Left hindlimb (tissue), 1 donor: ENCODE results near the gene CRNKL1.

Experiments used
- DNase-seq: peaks from one replicate; pipeline ENCODE4 v3.0.0-alpha.2; 2018

CRNKL1 gene

DNA sequence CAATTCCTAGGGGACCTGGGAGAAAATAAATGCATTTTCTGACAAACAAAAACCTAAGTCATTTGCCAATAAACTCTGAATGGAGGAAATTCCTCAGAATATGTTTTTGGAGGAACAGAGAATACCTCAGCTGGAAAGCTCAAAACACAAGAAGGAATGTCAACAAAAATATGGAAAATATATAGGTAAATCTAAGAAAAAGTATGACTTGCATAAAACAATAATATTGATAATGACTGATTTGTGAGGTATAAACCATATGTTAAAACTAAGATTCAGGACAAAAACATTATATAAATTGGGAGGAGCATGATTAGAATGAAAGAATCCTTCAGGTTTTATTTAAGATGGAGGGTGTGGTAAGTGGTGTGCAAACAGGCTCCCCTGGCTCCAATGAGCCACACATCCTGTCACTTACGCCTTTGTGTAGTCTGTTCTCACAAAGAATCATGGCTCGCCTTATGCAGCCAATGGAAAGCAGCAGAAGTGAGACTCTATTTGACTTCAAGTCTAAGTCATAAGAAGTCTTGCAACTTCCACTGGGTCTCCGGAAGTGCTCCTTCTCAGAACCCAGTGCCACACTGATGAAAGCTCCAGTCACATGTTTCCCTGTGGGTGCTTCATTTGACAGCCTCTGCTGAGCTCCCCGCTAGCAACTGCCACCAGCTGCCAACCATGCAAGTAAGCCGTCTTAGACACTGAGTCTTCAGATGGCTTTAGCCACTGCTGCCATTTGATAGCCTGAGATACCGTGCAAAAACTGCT lies 8.2 kb upstream of the CRNKL1 start:
- no peak for DNase-seq

GRCh38 chr20:20051767-20052073 lies 546 bp downstream of the CRNKL1 start:
- no peak for DNase-seq

DNA sequence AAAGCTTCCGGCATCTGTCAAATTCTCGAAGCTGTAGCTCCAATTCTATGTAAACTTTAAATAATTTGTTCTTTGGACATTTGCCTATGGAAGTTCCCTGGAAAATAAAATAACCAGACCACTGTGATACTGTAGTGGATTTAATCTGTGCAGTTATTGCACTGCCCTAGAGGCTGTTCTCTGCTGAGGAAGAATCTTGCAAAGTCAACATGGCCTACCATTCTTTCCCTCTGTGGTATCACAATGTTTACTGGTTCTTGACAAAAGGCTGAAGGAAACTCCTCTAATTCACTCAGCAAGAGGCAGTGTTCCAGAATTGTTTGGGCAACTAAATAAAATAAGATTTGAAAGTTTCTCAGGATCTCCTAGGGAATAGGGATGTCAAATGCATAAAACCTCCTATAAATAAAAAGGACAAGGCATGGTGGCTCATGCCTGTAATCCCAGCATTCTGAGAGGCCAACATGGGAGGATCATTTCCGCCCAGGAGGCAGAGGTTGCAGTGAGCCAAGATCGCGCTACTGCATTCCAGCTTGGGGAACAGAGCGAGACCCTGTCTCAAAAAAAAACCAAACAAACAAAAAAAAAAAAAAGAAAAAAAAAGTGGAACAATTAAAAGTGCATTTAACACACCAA lies 12.4 kb downstream of the CRNKL1 start:
- DNase-seq, result no peak

DNA sequence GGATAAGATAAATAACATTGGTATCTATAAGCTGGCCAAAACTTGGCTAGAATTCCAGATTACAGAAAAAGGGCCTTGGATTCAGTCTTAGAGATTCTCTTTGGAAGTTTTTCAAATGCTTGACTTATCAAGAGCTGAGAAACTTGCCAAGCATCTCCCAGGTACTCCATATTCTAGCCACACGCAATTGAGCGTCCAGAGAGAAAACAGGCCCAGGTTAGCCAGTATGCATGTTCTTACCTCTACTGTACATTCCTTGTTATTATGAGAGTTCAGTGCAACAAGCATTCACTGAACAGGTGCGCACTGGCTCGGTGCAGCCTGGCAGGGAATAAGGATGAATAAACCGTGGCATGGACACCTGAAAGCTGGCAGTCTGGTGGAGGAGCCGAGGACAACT lies 13.7 kb downstream of the CRNKL1 start:
- DNase-seq, result no peak

DNA sequence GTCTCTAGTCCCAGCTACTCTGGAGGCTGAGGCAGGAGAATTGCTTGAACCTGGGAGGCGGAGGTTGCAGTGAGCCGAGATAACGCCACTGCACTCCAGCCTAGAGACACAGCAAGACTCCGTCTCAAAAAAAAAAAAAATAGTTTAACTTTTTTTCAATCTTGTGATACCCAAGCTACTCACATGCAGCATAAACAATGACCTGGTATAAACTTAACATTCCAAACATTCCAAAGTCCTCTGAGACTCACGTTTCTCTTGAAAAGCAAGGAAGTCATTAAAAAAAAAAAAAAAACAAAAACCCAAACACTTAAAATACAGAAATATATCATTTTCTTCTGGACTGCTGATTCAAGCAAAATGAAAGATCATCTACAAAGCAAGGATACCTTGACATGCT lies 14.3 kb downstream of the CRNKL1 start:
- DNase-seq, result no peak

DNA sequence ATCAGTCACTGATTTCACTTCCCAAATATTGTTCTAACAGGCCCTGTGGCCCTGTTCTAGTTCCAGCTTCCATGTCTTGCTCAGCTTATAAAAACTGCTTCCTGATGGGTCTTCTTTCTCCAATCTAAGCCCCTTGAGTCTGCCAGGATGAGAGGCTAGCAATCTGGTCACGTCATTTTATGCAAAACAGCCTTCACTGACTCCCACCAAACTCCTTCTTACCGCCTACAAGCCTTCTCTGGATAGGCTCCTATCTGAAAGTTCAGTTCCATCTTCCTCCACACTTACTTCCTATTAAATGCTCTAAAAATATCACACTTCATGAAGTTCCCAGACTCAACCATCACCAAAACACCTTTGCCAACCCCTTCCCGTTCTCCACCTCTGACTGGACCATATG lies 15.5 kb downstream of the CRNKL1 start:
- no peak for DNase-seq

- DNase-seq, result no peak
Observed at GRCh38 chr20:20034486-20034885, 17.8 kb downstream of the CRNKL1 start.

- DNase-seq, result no peak
Observed at GRCh38 chr20:20031790-20032189, 20.5 kb downstream of the CRNKL1 start.

GRCh38 chr20:20027284-20027683 lies 25.0 kb downstream of the CRNKL1 start:
- DNase-seq, result no peak

DNA sequence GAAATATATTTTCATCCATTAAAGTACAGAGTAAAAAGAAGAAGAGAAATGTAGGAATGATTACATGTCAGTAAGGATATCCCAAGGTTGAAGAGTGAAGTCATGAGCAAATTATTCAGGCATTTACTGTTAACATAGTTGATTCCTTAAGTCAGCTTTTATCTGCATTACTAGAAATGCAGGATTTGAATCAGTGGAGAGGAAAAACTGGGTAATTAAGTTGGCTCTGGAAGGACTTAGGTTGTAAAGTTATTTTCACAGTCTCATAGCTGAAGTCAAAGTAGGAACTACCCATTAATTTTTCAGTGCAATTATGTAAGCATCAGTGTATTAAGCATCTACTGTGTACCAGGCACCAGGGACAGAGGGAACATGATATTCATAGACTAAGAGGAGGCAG lies 27.3 kb downstream of the CRNKL1 start:
- DNase-seq, result no peak

DNA sequence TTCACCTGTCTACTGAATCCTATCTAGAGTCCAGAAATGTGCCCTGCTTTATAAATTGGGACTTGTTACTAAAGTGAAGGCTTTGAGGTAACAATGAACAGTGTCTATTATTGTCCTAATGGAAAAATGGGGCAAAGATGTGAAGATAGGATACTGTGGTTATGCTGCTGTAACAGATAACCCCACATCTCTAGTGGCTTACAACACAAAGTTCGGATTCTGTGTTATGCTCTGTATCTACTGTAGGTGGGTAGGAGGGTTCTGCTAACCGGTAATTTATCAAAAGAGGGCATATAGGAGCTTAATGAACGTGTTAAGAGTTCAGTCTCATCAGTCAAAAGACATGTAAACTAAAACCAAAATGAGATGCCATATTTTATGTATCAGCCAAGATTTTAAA lies 28.9 kb downstream of the CRNKL1 start:
- no peak for DNase-seq

DNA sequence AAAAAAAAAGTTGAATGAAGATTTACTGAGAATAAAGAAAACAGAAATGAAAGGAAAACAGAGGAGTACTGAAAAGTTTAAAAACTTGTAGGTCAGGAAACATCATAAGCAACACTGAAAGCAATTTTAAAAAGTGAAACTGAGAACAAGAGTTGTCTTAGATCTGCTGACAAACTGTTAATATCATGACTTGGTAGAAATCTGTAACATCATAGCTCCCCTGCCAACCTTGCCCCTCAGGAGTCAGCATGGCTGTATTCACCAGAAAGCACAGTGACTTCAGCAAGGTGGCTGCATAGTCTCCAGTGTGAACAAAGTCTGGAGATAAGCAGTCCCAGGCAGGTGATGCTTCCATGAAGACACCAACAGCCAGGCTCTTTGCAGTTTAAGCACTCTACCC lies 29.8 kb downstream of the CRNKL1 start:
- no peak for DNase-seq

DNA sequence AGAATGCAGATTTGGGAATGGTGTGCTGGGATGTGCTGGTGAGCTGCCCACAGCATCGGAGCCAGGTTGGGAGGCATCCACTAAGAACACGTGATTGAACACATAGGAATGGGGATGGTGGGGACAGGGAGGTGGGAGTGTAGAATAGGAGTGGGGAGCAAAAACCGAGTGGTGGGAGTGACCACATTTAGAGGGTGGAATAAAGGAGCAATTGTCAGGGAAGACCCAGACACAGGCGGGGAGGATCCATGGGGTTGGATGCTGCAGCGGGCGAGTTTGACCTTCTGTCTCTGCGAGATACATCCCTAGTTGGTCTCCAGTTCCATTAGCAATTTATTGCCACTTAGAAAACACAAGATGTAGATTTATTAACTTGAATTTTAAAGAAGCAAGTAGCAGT lies 30.4 kb downstream of the CRNKL1 start:
- DNase-seq, result no peak

DNA sequence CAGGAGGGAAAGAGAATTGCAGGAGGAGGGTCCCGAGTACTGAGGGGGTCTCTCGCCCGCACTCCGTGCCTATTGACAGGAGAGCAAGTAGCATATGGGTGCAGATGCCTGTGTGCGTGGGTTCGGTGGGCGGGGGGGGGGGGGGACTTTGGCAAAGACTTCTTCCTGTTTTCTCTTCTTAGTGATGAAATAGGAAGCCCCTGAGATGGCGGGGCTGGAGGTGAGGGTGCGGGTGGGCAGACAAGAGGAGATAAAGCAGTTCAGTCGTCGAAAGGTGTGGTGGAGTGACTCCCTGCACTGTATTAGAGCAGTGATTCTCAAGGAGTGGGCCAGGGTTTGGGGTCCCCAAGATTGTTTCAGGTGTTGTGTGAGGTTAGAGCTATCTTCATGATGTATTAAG lies 31.4 kb downstream of the CRNKL1 start:
- no peak for DNase-seq

GRCh38 chr20:20019123-20019522 lies 33.1 kb downstream of the CRNKL1 start:
- DNase-seq, result no peak

GRCh38 chr20:20018366-20018765 lies 33.9 kb downstream of the CRNKL1 start:
- no peak for DNase-seq

DNA sequence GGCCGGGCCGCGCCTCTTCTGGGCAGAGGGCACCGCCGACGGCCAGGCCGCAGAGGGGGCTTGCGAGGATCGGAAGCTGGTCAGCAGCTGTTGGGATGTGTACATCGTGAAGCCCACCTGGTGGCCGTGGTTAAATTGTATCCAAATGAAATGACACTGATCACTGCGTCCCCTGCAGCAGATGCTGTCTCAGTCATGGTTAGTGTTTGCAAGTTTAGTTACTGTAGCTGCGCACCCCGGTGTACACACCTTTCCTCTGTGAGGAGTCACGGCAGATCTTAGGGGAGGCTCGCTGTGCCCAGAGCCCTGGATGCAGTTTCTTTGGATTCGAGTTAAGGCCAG lies 34.5 kb downstream of the CRNKL1 start:
- DNase-seq, result no peak

DNA sequence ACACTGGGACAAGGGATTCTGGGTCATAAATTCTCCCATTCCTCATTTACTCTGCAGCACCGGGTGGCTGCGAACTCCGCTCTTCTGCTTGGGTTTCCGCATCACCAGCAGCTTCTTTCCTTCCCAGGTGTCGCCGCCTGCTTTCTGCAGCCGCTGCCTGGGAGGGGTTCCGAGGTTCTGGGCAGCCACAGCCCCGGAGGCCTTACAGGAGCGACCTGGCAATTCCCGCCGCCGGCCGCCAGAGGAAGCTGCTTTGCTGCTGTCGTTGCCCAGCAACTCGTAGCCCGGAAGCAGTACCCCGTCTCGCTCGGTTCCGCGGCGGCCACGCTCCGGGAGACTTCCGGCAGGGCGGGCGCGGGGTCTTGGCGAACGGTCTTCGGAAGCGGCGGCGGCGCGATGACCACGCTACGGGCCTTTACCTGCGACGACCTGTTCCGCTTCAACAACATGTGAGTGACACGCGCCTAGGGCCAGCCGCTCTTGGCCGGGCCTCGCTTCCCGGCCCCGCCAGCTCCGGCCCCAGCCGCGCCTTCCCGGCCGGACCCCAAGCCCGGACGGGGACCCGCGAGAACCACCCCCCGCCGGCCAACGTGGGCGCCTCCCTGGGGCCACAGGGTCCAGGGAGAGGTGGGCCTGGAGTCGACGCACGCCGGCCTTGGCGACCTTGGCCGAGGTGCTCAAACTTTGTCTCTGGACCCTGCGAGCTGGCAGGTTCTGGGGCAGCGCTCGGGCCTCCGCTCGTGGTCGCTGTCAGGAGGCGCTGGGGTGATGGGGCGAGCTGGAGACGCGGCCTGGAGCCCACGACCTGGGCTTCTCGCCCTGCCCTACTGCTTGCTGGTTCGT lies 35.0 kb downstream of the CRNKL1 start, which contains the start of gene NAA20:
TSS of gene NAA20 (plus strand) at position 362 of the 843 bp plus-strand sequence. CDS start at position 397, 35 bp downstream.
- DNase-seq, result peak; percentile 94

- no peak for DNase-seq
Observed at GRCh38 chr20:20014659-20015058, 37.6 kb downstream of the CRNKL1 start.

- DNase-seq, result no peak
Observed at GRCh38 chr20:20012541-20012940, 39.7 kb downstream of the CRNKL1 start.

DNA sequence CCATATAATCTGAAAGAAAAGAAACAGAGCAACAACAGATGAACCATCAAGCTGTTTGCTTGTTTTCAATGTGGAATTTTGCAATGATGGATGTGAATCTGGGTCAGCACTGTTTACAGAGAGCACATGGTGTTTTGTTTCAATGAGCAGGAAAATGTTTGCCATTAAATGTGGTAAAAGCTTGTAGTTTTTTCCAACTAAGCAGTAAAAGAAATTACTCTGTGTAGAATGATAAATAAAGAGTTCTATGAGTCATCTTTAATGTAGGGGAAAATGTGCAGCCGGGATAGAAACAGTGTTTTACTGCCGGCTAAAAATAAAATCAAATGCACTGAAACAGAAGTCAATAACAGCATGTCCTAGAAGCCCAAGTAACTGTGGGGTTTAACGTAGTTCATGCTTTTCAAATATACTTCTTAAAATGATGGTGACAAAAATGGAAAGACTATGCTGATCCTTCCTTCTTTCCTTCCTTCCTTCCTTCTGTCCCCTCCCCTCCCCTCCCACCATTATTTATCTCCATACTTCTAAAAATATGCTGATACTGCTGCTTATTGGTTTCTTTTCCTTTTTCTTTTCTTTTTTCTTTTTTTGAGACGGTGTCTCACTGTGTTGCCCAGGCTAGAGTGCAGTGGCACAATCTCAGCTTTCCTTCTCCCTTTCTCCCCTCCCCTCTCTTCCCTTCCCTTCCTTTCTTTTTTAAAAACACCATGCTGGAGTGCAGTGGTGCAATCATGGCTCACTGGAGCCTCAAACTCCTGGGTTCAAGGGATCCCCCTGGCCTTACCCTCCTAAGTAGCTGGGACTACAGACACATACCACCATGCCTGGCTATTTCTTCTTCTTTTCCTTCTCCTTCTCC lies 41.4 kb downstream of the CRNKL1 start:
- no peak for DNase-seq

GRCh38 chr20:20009784-20010253 lies 42.4 kb downstream of the CRNKL1 start:
- DNase-seq, result no peak

GRCh38 chr20:20005342-20005741 lies 46.9 kb downstream of the CRNKL1 start:
- no peak for DNase-seq
